HepG2 (cell line): ENCODE results near the gene LCE3C. TPM values are rescaled to one million over a fixed set of nuclear protein-coding genes. Genes with fewer than 3 reads are reported as not detected.

ENCODE experiments used
- ATAC-seq: fragments of 200-7000 bp; cut with Tn5 transposase; 3 replicates; pipeline ENCODE4 v1.9.1; 2020; ENCODE audit warnings: mild to moderate bottlenecking, moderate library complexity
- BruUV-seq: library from RNA; stranded (reverse); fragments of 400-500 nt; replicated peaks from 2 replicates; lab custom pipeline; 2021; lab: Mats Ljungman, UMichigan
- CTCF ChIA-PET: fragments of 300-600 bp; formaldehyde crosslinking; extraction: SDS; loops from one replicate; lab custom pipeline; 2021; ENCODE audit warnings: low total read pairs, inconsistent platforms, low intra/inter-chr PET ratio; lab: Yijun Ruan, JAX
- POLR2A ChIA-PET: fragments of 350-600 bp; sonication (Branson Sonifier 250); formaldehyde crosslinking; loops from one replicate; lab custom pipeline; 2020; ENCODE audit warnings: antibody characterized with exemption, inconsistent platforms; lab: Yijun Ruan, JAX
- DNase-seq: peaks from one replicate; pipeline ENCODE4 v3.0.0-alpha.2; 2015; ENCODE audit warnings: low spot score
- FAIRE-seq: peaks from 3 replicates; lab custom pipeline; 2011; peaks lifted over from hg19 to GRCh38; lab: Jason Lieb, UNC
- H2AFZ ChIP-seq: one replicate; pipeline ENCODE4 v1.6.1; 2011; ENCODE audit warnings: low read length, inconsistent platforms
- H3K27ac ChIP-seq: fragments of 300-600 bp; 3 replicates; pipeline ENCODE4 v1.8.0; 2011; ENCODE audit warnings: mixed run types, mild to moderate bottlenecking, mixed read lengths, low read length, inconsistent platforms; ENCODE audit not compliant: insufficient read depth; ENCODE audit errors: extremely low read length
- H3K27me3 ChIP-seq, 2 experiments: fragments of 200-600 bp in 1 of 2; 2 replicates in 1 of 2; 3 replicates in 1 of 2; pipeline versions ENCODE4 v1.6.0 to v1.8.0; 2011; ENCODE audit warnings: low read length in 2 of 2, mild to moderate bottlenecking in 2 of 2, moderate library complexity in 2 of 2, inconsistent platforms in 1 of 2; ENCODE audit not compliant: insufficient read depth in 2 of 2, control insufficient read depth in 1 of 2
- H3K36me3 ChIP-seq, 2 experiments: fragments of 200-600 bp in 1 of 2; replicated peaks in 1 of 2; 2 replicates in 1 of 2; 3 replicates in 1 of 2; pipeline versions ENCODE4 v1.5.1 to v1.8.0; 2011; ENCODE audit warnings: low read length in 2 of 2, inconsistent platforms in 1 of 2; ENCODE audit not compliant: insufficient read depth in 2 of 2, control insufficient read depth in 1 of 2
- H3K4me1 ChIP-seq: 2 replicates; pipeline ENCODE4 v1.5.1; 2012; ENCODE audit warnings: low read length, inconsistent platforms; ENCODE audit not compliant: insufficient read depth
- H3K4me2 ChIP-seq: 2 replicates; pipeline ENCODE4 v1.6.0; 2011; ENCODE audit warnings: low read depth, low read length, inconsistent platforms
- H3K4me3 ChIP-seq, 3 experiments: fragments of 200-600 bp in 1 of 3; sonication (generic), shearing (Covaris generic) in 1 of 3; replicated peaks in 1 of 3; 2 replicates each; pipeline ENCODE4 v1.5.1; 2011 to 2016; ENCODE audit warnings: low read length in 3 of 3, inconsistent platforms in 2 of 3, low read depth in 2 of 3, mild to moderate bottlenecking in 2 of 3, control low read depth in 1 of 3, mixed read lengths in 1 of 3; ENCODE audit not compliant: insufficient read depth in 1 of 3
- H3K79me2 ChIP-seq: one replicate; pipeline ENCODE4 v1.6.1; 2011; ENCODE audit warnings: low read length, inconsistent platforms; ENCODE audit not compliant: insufficient read depth
- H3K9ac ChIP-seq: 2 replicates; pipeline ENCODE4 v1.6.0; 2011; ENCODE audit warnings: mild to moderate bottlenecking, low read depth, low read length, inconsistent platforms; ENCODE audit not compliant: insufficient read depth
- H3K9me3 ChIP-seq: 2 replicates; pipeline ENCODE4 v1.5.1; 2012; ENCODE audit warnings: mild to moderate bottlenecking, low read length
- H4K20me1 ChIP-seq: 2 replicates; pipeline ENCODE4 v1.6.0; 2011; ENCODE audit warnings: inconsistent platforms, mild to moderate bottlenecking, low read length, moderate library complexity; ENCODE audit not compliant: insufficient read depth
- ATRX ChIP-seq: sonication (generic); formaldehyde crosslinking; IDR thresholded peaks from 2 replicates; pipeline ENCODE4 v1.4.0; 2020; ENCODE audit warnings: missing genetic modification reagents, borderline replicate concordance
- CBFB ChIP-seq: sonication (generic); formaldehyde crosslinking; IDR thresholded peaks from 2 replicates; pipeline ENCODE4 v1.4.0; 2020; ENCODE audit warnings: missing genetic modification reagents
- JUN ChIP-seq: sonication (generic); formaldehyde crosslinking; IDR thresholded peaks from 2 replicates; pipeline ENCODE4 v1.4.0; 2020; ENCODE audit warnings: mild to moderate bottlenecking, missing genetic modification reagents
- NFYC ChIP-seq: IDR thresholded peaks from 2 replicates; pipeline ENCODE4 v1.6.1; 2016; ENCODE audit warnings: missing genetic modification reagents, missing compliant biosample characterization
- NR2C2 ChIP-seq: sonication (generic); formaldehyde crosslinking; IDR thresholded peaks from 2 replicates; pipeline ENCODE4 v1.4.0; 2020; ENCODE audit warnings: missing genetic modification reagents, mild to moderate bottlenecking, moderate library complexity, borderline replicate concordance
- PHF20 ChIP-seq: sonication (generic); formaldehyde crosslinking; IDR thresholded peaks from 2 replicates; pipeline ENCODE4 v1.5.0; 2020; ENCODE audit warnings: mild to moderate bottlenecking, missing genetic modification reagents
- SMYD3 ChIP-seq: sonication (generic); formaldehyde crosslinking; IDR thresholded peaks from 2 replicates; pipeline ENCODE4 v1.8.1; 2023; ENCODE audit warnings: mild to moderate bottlenecking, missing genetic modification reagents
- TCF7 ChIP-seq: sonication (generic); IDR thresholded peaks from 2 replicates; pipeline ENCODE4 v1.6.1; 2016; ENCODE audit warnings: antibody characterized with exemption, low read depth
- TCF7L2 ChIP-seq: IDR thresholded peaks from 2 replicates; pipeline ENCODE4 v1.6.1; 2011; ENCODE audit warnings: mild to moderate bottlenecking, low read depth, low read length, moderate library complexity
- ZBTB1 ChIP-seq: sonication (generic); formaldehyde crosslinking; IDR thresholded peaks from 2 replicates; pipeline ENCODE4 v1.4.0; 2020; ENCODE audit warnings: missing genetic modification reagents, borderline replicate concordance
- ZFP36L2 ChIP-seq: sonication (generic); formaldehyde crosslinking; IDR thresholded peaks from 2 replicates; pipeline ENCODE4 v1.4.0; 2020; ENCODE audit warnings: missing genetic modification reagents
- ZNF17 ChIP-seq: sonication (generic); formaldehyde crosslinking; IDR thresholded peaks from 2 replicates; pipeline ENCODE4 v1.5.0; 2020; ENCODE audit warnings: mild to moderate bottlenecking, missing genetic modification reagents
- ZNF329 ChIP-seq: sonication (generic); formaldehyde crosslinking; IDR thresholded peaks from 2 replicates; pipeline ENCODE4 v1.9.0; 2021; ENCODE audit warnings: low read depth, mild to moderate bottlenecking, missing genetic modification reagents
- WGBS: methylation state at CpG from one replicate; pipeline ENCODE4 v1.1.6; 2017; ENCODE audit warnings: low lambda C conversion rate; 5-methylcytosine and 5-hydroxymethylcytosine counted together
- in situ Hi-C: cut with HindIII; loops from 2 replicates; pipeline ENCODE4 v1.10.0; 2017; ENCODE audit warnings: low pct_unique_long_range_greater_than_20kb; ENCODE audit not compliant: extremely low pct_ligation_motif_present
- intact Hi-C: fragments of 100-400 bp; cut with micrococcal nuclease; formaldehyde crosslinking; loops from one replicate; pipeline ENCODE4 v1.10.0; 2022; ENCODE audit not compliant: unreplicated experiment
- polyA plus RNA-seq, 8 experiments: library from polyadenylated mRNA; depleted of rRNA in 3 of 8; stranded (reverse) in 7 of 8; unstranded in 1 of 8; fragments of >200 nt; fragmentation: Illumina TruSeq in 4 of 8; extraction: Trizol in 4 of 8; gene quantifications; 2 replicates each; pipeline versions ENCODE4 v1.2.1 to v1.2.3, GENCODE V29; 2011 to 2016; ENCODE audit warnings: low read depth in 4 of 8, missing spikeins in 1 of 8, mixed read lengths in 1 of 8; ENCODE audit not compliant: insufficient read depth in 1 of 8
- total RNA-seq, 5 experiments: library from RNA; depleted of rRNA; stranded (reverse); fragments of >200 nt; fragmentation: Illumina TruSeq; extraction: Trizol; gene quantifications; 2 replicates each; pipeline ENCODE4 v1.2.3, GENCODE V29; 2016; ENCODE audit warnings: low read depth in 1 of 5
- TF ChIP-seq, protein P1 (sequence below): fragments of 450-650 bp; IDR thresholded peaks from 2 replicates; pipeline ENCODE4 v1.6.1; 2016
- TF ChIP-seq, protein P2 (sequence below): fragments of 450-650 bp; IDR thresholded peaks from 2 replicates; pipeline ENCODE4 v1.6.1; 2017
- TF ChIP-seq, protein P3 (sequence below): IDR thresholded peaks from 2 replicates; pipeline ENCODE4 v1.6.1; 2016; ENCODE audit warnings: low read depth, control low read depth

Gene LCE3C
- total and polyA plus RNA-seq, 2 of the 13 experiments (the other 11 are each of a cell fraction or from before 2014, with no cell fraction given), result not detected

DNA sequence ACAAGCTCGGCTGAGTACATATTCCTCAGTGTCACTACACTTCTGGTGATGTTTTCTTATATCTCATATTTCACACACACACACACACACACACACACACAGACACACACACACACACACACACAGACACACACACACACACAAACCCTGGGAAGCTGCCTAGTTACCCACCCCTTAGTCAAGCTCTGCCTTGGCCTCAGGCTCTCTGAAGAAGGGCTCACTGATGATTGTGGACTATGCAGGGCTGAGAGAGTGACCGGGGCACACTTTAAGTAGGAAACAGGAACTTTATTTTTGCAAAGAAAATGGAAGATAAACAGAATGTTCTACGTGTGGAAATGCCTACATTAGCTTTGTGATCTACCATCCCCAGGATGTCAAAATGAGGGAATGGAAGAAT lies 43.9 kb downstream of the LCE3C start:
- POLR2A ChIA-PET, result no interaction called here
- no peak for FAIRE-seq
- no peak overlapping the region for H3K27ac ChIP-seq

DNA sequence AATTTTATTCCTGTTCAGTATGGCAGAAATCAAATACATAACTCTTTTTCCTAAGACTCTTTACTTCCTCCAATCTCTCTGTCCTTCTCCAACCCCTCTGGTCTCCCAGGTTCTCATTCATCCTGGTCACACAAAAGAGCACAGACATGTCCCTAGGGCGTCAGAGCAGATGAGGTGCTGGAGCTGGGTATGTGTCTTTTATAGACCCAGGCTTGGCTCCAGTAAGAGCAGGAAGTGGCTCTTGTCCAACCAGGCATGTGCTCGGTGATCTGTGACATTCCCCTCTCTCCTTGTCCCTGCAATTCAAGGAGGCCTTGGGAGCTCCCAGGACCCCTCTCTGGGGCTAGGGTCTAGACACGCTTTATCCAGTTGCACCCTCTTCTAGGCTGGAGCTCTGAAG lies 45.1 kb downstream of the LCE3C start:
- no peaks in the 10 kb centered on the region for H4K20me1 ChIP-seq
- CTCF ChIA-PET, result no interaction called here
- H3K4me3 ChIP-seq, result no peak overlapping the region

More for the DNA sequence above, 43.9 kb downstream of the LCE3C start:
- intact Hi-C loops (no loop called here), in situ Hi-C loops (no loop called here)
- H3K9ac ChIP-seq, result no peak overlapping the region
- TF ChIP-seq, protein P1, sequence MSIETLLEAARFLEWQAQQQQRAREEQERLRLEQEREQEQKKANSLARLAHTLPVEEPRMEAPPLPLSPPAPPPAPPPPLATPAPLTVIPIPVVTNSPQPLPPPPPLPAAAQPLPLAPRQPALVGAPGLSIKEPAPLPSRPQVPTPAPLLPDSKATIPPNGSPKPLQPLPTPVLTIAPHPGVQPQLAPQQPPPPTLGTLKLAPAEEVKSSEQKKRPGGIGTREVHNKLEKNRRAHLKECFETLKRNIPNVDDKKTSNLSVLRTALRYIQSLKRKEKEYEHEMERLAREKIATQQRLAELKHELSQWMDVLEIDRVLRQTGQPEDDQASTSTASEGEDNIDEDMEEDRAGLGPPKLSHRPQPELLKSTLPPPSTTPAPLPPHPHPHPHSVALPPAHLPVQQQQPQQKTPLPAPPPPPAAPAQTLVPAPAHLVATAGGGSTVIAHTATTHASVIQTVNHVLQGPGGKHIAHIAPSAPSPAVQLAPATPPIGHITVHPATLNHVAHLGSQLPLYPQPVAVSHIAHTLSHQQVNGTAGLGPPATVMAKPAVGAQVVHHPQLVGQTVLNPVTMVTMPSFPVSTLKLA, result no peak
- WGBS, result 0% methylated on average over 3 of the region's 3 CpGs
- no peaks in the 10 kb centered on the region for H3K79me2 ChIP-seq
- DNase-seq, result no peak
- no peaks in the 10 kb centered on the region for H3K27me3 ChIP-seq
- H3K9me3 ChIP-seq, result no peaks in the 10 kb centered on the region
- BruUV-seq, result no TSS peak
- H2AFZ ChIP-seq, result no peak overlapping the region
- CTCF ChIA-PET, result no interaction called here
- no peaks in the 10 kb centered on the region for H3K36me3 ChIP-seq
- no peaks in the 10 kb centered on the region for H3K4me1 ChIP-seq
- no peak overlapping the region for H3K4me3 ChIP-seq
- ATAC-seq, result no peak
- H4K20me1 ChIP-seq, result no peaks in the 10 kb centered on the region
- no peak overlapping the region for H3K4me2 ChIP-seq

More for the DNA sequence above, 45.1 kb downstream of the LCE3C start:
- in situ Hi-C loops (no loop called here), intact Hi-C loops (no loop called here)
- H2AFZ ChIP-seq, result no peak overlapping the region
- no peaks in the 10 kb centered on the region for H3K36me3 ChIP-seq
- no peak overlapping the region for H3K4me2 ChIP-seq
- no peak overlapping the region for H3K27ac ChIP-seq
- POLR2A ChIA-PET, result no interaction called here
- H3K27me3 ChIP-seq, result no peaks in the 10 kb centered on the region
- FAIRE-seq (no peak), DNase-seq (no peak), ATAC-seq (no peak)
- no peak for TF ChIP-seq PHF20 (CRISPR knock-in tag)
- no peak for TF ChIP-seq CBFB (CRISPR knock-in tag)
- TF ChIP-seq, protein P2, sequence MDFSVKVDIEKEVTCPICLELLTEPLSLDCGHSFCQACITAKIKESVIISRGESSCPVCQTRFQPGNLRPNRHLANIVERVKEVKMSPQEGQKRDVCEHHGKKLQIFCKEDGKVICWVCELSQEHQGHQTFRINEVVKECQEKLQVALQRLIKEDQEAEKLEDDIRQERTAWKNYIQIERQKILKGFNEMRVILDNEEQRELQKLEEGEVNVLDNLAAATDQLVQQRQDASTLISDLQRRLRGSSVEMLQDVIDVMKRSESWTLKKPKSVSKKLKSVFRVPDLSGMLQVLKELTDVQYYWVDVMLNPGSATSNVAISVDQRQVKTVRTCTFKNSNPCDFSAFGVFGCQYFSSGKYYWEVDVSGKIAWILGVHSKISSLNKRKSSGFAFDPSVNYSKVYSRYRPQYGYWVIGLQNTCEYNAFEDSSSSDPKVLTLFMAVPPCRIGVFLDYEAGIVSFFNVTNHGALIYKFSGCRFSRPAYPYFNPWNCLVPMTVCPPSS, result no peak
- TF ChIP-seq ZNF329 (CRISPR knock-in tag), result no peak
- no peak for TF ChIP-seq NFYC
- TF ChIP-seq SMYD3 (CRISPR knock-in tag), result no peak
- no peak for TF ChIP-seq ZNF17 (CRISPR knock-in tag)
- TF ChIP-seq, protein P3, sequence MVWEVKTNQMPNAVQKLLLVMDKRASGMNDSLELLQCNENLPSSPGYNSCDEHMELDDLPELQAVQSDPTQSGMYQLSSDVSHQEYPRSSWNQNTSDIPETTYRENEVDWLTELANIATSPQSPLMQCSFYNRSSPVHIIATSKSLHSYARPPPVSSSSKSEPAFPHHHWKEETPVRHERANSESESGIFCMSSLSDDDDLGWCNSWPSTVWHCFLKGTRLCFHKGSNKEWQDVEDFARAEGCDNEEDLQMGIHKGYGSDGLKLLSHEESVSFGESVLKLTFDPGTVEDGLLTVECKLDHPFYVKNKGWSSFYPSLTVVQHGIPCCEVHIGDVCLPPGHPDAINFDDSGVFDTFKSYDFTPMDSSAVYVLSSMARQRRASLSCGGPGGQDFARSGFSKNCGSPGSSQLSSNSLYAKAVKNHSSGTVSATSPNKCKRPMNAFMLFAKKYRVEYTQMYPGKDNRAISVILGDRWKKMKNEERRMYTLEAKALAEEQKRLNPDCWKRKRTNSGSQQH (CRISPR knock-in tag), result no peak
- no peak for TF ChIP-seq JUN
- TF ChIP-seq TCF7L2, result no peak
- TF ChIP-seq ZBTB1, result no peak
- no peak for TF ChIP-seq NR2C2 (CRISPR knock-in tag)
- no peak for TF ChIP-seq ZFP36L2 (CRISPR knock-in tag)
- TF ChIP-seq ATRX (CRISPR knock-in tag), result no peak
- TF ChIP-seq TCF7, result no peak
- H3K9me3 ChIP-seq, result no peaks in the 10 kb centered on the region
- no peaks in the 10 kb centered on the region for H3K79me2 ChIP-seq
- WGBS, result 0% methylated on average over 2 of the region's 3 CpGs
- no peak overlapping the region for H3K9ac ChIP-seq
- no peaks in the 10 kb centered on the region for H3K4me1 ChIP-seq
- no TSS peak for BruUV-seq
